Panc1 (cell line): ENCODE results near the gene MIA2.

Experiments
- POLR2AphosphoS5 ChIP-seq: IDR thresholded peaks from 2 replicates; pipeline ENCODE4 v1.6.1; 2012; ENCODE audit warnings: mild to moderate bottlenecking, low read depth, low read length, moderate library complexity
- REST ChIP-seq, 2 experiments: IDR thresholded peaks; 2 replicates each; pipeline ENCODE4 v1.6.1; 2011 to 2012; ENCODE audit warnings: low read depth in 2 of 2, control low read depth in 1 of 2, low read length in 1 of 2, mild to moderate bottlenecking in 1 of 2, moderate library complexity in 1 of 2; ENCODE audit not compliant: insufficient read depth in 1 of 2
- SIN3A ChIP-seq: IDR thresholded peaks from 2 replicates; pipeline ENCODE4 v1.6.1; 2012; ENCODE audit warnings: low read depth, mild to moderate bottlenecking, low read length, moderate library complexity, borderline replicate concordance; ENCODE audit not compliant: insufficient read depth
- TCF7L2 ChIP-seq: IDR thresholded peaks from 2 replicates; pipeline ENCODE4 v1.6.1; 2011; ENCODE audit warnings: mild to moderate bottlenecking, low read depth, low read length, inconsistent platforms
- TF ChIP-seq, protein P1 (sequence below): fragments of 450-650 bp; IDR thresholded peaks from 2 replicates; pipeline ENCODE4 v1.5.1; 2017; ENCODE audit warnings: mild to moderate bottlenecking

- TF ChIP-seq, protein P1, sequence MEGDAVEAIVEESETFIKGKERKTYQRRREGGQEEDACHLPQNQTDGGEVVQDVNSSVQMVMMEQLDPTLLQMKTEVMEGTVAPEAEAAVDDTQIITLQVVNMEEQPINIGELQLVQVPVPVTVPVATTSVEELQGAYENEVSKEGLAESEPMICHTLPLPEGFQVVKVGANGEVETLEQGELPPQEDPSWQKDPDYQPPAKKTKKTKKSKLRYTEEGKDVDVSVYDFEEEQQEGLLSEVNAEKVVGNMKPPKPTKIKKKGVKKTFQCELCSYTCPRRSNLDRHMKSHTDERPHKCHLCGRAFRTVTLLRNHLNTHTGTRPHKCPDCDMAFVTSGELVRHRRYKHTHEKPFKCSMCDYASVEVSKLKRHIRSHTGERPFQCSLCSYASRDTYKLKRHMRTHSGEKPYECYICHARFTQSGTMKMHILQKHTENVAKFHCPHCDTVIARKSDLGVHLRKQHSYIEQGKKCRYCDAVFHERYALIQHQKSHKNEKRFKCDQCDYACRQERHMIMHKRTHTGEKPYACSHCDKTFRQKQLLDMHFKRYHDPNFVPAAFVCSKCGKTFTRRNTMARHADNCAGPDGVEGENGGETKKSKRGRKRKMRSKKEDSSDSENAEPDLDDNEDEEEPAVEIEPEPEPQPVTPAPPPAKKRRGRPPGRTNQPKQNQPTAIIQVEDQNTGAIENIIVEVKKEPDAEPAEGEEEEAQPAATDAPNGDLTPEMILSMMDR, result peak; percentile 42
- TF ChIP-seq POLR2AphosphoS5, result peak; percentile 90
- TF ChIP-seq SIN3A, result 0 out of 2 replicates have a peak, but pooled peaks have one; percentile 60
- no peak for TF ChIP-seq TCF7L2
- no peak for TF ChIP-seq REST (IDR thresholded peaks at IDR 0.05; ENCODE audit: insufficient read depth in 1 of 2, low read depth in 2 of 2, low read length in 1 of 2)
These were observed 199.1 kb downstream of the MIA2 start for GRCh38 chr14:39432619-39433451.
